ENCODE measurements around the gene SHISA8. TPM values are rescaled to one million over a fixed set of nuclear protein-coding genes. Genes with fewer than 3 reads are reported as not detected.

Gene SHISA8
- polyA plus RNA-seq, 1 donor from 2014 or later = 0.62 TPM

GRCh38 chr22:41868556-41868955 lies 46.3 kb downstream of the SHISA8 start:
- Histone ChIP-seq H3K79me2 (replicated peaks; ENCODE audit: insufficient read depth, low read length) (peaks cover 25% of the 10 kb centered on the region), H3K36me3 (ENCODE audit: insufficient read depth, low read length) (no peaks in the 10 kb centered on the region), H3K27me3 (ENCODE audit: insufficient read depth, low read depth, low read length) (no peaks in the 10 kb centered on the region), H3F3A (ENCODE audit: insufficient read depth, low read length, poor library complexity, severe bottlenecking) (no peaks in the 10 kb centered on the region), H3K9ac (ENCODE audit: low read length) (no peak overlapping the region), H3K4me3 (ENCODE audit: low read length) (no peak overlapping the region), H3K4me2 (ENCODE audit: low read length) (no peak overlapping the region), H4K20me1 (ENCODE audit: insufficient read depth) (no peaks in the 10 kb centered on the region), H3K9me2 (ENCODE audit: insufficient read depth, low read length) (no peaks in the 10 kb centered on the region), H3K9me3 (ENCODE audit: low read length) (no peaks in the 10 kb centered on the region), H2AFZ (ENCODE audit: low read depth, low read length) (no peak overlapping the region), H3K27ac (ENCODE audit: low read length) (no peak overlapping the region)
- TF ChIP-seq CTCF (IDR thresholded peaks at IDR 0.05; ENCODE audit: poor library complexity, severe bottlenecking) = no peak
- no peak for TF ChIP-seq SMC3 (conservative IDR thresholded peaks at IDR 0.05; ENCODE audit: poor library complexity)
- no peak for TF ChIP-seq EP300 (conservative IDR thresholded peaks at IDR 0.05; ENCODE audit: poor library complexity, severe bottlenecking)
- no peak for TF ChIP-seq REST (IDR thresholded peaks at IDR 0.05; ENCODE audit: borderline replicate concordance)
- no peak for TF ChIP-seq MXI1 (conservative IDR thresholded peaks at IDR 0.05; ENCODE audit: poor library complexity, severe bottlenecking)
- no peak for TF ChIP-seq TAF1 (IDR thresholded peaks at IDR 0.05; ENCODE audit: low read depth)
- TF ChIP-seq EZH2 (IDR thresholded peaks at IDR 0.05; ENCODE audit: borderline replicate concordance, insufficient read depth, low read length, poor library complexity, severe bottlenecking) = no peak
- no peak for TF ChIP-seq POLR2AphosphoS5 (IDR thresholded peaks at IDR 0.05)
- TF ChIP-seq RAD21 (conservative IDR thresholded peaks at IDR 0.05) = no peak

- no peak overlapping the region for H3K4me2 ChIP-seq (ENCODE audit: low read length)
- peaks cover 6% of the 10 kb centered on the region for H4K20me1 ChIP-seq (ENCODE audit: insufficient read depth)
- H3K4me3 ChIP-seq (ENCODE audit: low read length) = no peak overlapping the region
- no peak overlapping the region for H3K27ac ChIP-seq (ENCODE audit: low read length)
- no peaks in the 10 kb centered on the region for H3K27me3 ChIP-seq (ENCODE audit: insufficient read depth, low read depth, low read length)
- H3K36me3 ChIP-seq (ENCODE audit: insufficient read depth, low read length) = no peaks in the 10 kb centered on the region
- H3K9ac ChIP-seq (ENCODE audit: low read length) = no peak overlapping the region
- H3K9me3 ChIP-seq (ENCODE audit: low read length) = no peaks in the 10 kb centered on the region
- H3F3A ChIP-seq (ENCODE audit: insufficient read depth, low read length, poor library complexity, severe bottlenecking) = no peaks in the 10 kb centered on the region
- TF ChIP-seq POLR2AphosphoS5 (IDR thresholded peaks at IDR 0.05) (no peak), MXI1 (conservative IDR thresholded peaks at IDR 0.05; ENCODE audit: poor library complexity, severe bottlenecking) (no peak), TAF1 (IDR thresholded peaks at IDR 0.05; ENCODE audit: low read depth) (no peak), SMC3 (conservative IDR thresholded peaks at IDR 0.05; ENCODE audit: poor library complexity) (no peak), REST (IDR thresholded peaks at IDR 0.05; ENCODE audit: borderline replicate concordance) (no peak), EZH2 (IDR thresholded peaks at IDR 0.05; ENCODE audit: borderline replicate concordance, insufficient read depth, low read length, poor library complexity, severe bottlenecking) (no peak), RAD21 (conservative IDR thresholded peaks at IDR 0.05) (no peak), EP300 (conservative IDR thresholded peaks at IDR 0.05; ENCODE audit: poor library complexity, severe bottlenecking) (no peak), CTCF (IDR thresholded peaks at IDR 0.05; ENCODE audit: poor library complexity, severe bottlenecking) (no peak)
- H3K79me2 ChIP-seq (replicated peaks; ENCODE audit: insufficient read depth, low read length) = peaks cover 65% of the 10 kb centered on the region
- no peaks in the 10 kb centered on the region for H3K9me2 ChIP-seq (ENCODE audit: insufficient read depth, low read length)
- no peak overlapping the region for H2AFZ ChIP-seq (ENCODE audit: low read depth, low read length)
These were observed 51.4 kb downstream of the SHISA8 start for GRCh38 chr22:41863472-41863871.

All from neural cell (in vitro differentiated cells).